Smooth muscle cell (in vitro differentiated cells): ENCODE results near the gene SOX6. TPM values are rescaled to one million over a fixed set of nuclear protein-coding genes. Genes with fewer than 3 reads are reported as not detected.
"Not testable (repeated sequence)": the region's sequence is repeated elsewhere in the genome, so short reads cannot be mapped to it uniquely, and the experiment has no call there.

ENCODE experiments used
- DNase-seq: peaks from one replicate; lab custom pipeline; 2025; ENCODE audit not compliant: unreplicated experiment; lab: John Stamatoyannopoulos, UW
- H2AFZ ChIP-seq: fragments of 200-600 bp; sonication (generic); 2 replicates; pipeline ENCODE4 v1.6.0; 2016; ENCODE audit warnings: antibody characterized with exemption, low read depth, mild to moderate bottlenecking
- H3F3A ChIP-seq: fragments of 200-600 bp; sonication (generic); 2 replicates; pipeline ENCODE4 v1.6.0; 2017; ENCODE audit warnings: antibody characterized with exemption, low read depth
- H3K27ac ChIP-seq: fragments of 200-600 bp; sonication (generic); 2 replicates; pipeline ENCODE4 v1.5.1; 2016; ENCODE audit warnings: low read depth, mild to moderate bottlenecking
- H3K27me3 ChIP-seq: fragments of 200-600 bp; sonication (generic); 2 replicates; pipeline ENCODE4 v1.6.1; 2016; ENCODE audit warnings: low read depth, mild to moderate bottlenecking
- H3K36me3 ChIP-seq: fragments of 200-600 bp; sonication (generic); 2 replicates; pipeline ENCODE4 v1.5.1; 2016; ENCODE audit warnings: low read depth
- H3K4me1 ChIP-seq: fragments of 200-600 bp; sonication (generic); 2 replicates; pipeline ENCODE4 v1.5.1; 2016; ENCODE audit warnings: low read depth
- H3K4me2 ChIP-seq: fragments of 200-600 bp; sonication (generic); 2 replicates; pipeline ENCODE4 v1.6.0; 2016; ENCODE audit warnings: mild to moderate bottlenecking
- H3K4me3 ChIP-seq: fragments of 200-600 bp; sonication (generic); 2 replicates; pipeline ENCODE4 v1.5.1; 2016; ENCODE audit warnings: mild to moderate bottlenecking
- H3K79me2 ChIP-seq: fragments of 200-600 bp; sonication (generic); 2 replicates; pipeline ENCODE4 v1.6.0; 2016; ENCODE audit warnings: low read depth, mild to moderate bottlenecking
- H3K9ac ChIP-seq: fragments of 200-600 bp; sonication (generic); 2 replicates; pipeline ENCODE4 v1.6.0; 2016; ENCODE audit warnings: low read depth
- H3K9me3 ChIP-seq: fragments of 200-600 bp; sonication (generic); replicated peaks from 2 replicates; pipeline ENCODE4 v1.5.1; 2016; ENCODE audit warnings: low read depth
- H4K20me1 ChIP-seq: fragments of 200-600 bp; sonication (generic); 2 replicates; pipeline ENCODE4 v1.6.0; 2016; ENCODE audit warnings: low read depth
- WGBS: methylation state at CpG from one replicate; pipeline ENCODE4 v1.1.7; 2016; ENCODE audit warnings: low lambda C conversion rate; 5-methylcytosine and 5-hydroxymethylcytosine counted together
- polyA plus RNA-seq: library from polyadenylated mRNA; unstranded; fragments of >200 nt; fragmentation: Nextera tagmentation; extraction: Ambion mirVana; gene quantifications from 2 replicates; pipeline ENCODE4 v1.2.1, GENCODE V29; 2016
- total RNA-seq: library from RNA; depleted of rRNA; stranded (reverse); fragments of >200 nt; gene quantifications from 2 replicates; pipeline ENCODE4 v1.2.3, GENCODE V29; 2014
- TF ChIP-seq, protein P1 (sequence below): fragments of 200-600 bp; sonication (generic); IDR thresholded peaks from 2 replicates; pipeline ENCODE4 v1.5.1; 2017; ENCODE audit warnings: borderline replicate concordance, mild to moderate bottlenecking, antibody characterized with exemption; ENCODE audit not compliant: insufficient read depth, poor library complexity, severe bottlenecking

Gene SOX6
- total and polyA plus RNA-seq, 2 experiments from 2014 or later: 11.2 to 27.6 TPM

DNA sequence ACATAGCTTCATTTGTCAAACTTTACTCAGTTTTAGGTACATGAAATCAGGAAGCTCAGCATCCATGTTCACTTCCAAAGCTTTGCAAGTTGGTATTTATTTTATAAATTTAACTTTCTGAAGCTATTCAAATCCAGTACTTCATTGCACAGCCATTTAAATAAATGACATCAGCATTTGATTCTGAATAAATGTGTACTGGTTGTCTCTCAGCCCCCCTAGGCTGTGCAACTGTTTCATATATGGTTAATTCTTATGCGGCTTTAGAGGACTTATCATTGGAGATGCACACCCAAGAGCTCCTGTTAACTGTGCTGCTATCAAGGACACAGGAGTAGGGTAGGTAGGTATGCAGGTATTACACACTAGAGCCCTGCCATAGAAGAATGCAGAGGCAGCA, 325.1 kb downstream of the SOX6 start:
- H3K27ac ChIP-seq: no peak overlapping the region
- TF ChIP-seq, protein P1, sequence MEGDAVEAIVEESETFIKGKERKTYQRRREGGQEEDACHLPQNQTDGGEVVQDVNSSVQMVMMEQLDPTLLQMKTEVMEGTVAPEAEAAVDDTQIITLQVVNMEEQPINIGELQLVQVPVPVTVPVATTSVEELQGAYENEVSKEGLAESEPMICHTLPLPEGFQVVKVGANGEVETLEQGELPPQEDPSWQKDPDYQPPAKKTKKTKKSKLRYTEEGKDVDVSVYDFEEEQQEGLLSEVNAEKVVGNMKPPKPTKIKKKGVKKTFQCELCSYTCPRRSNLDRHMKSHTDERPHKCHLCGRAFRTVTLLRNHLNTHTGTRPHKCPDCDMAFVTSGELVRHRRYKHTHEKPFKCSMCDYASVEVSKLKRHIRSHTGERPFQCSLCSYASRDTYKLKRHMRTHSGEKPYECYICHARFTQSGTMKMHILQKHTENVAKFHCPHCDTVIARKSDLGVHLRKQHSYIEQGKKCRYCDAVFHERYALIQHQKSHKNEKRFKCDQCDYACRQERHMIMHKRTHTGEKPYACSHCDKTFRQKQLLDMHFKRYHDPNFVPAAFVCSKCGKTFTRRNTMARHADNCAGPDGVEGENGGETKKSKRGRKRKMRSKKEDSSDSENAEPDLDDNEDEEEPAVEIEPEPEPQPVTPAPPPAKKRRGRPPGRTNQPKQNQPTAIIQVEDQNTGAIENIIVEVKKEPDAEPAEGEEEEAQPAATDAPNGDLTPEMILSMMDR: no peak
- no peaks in the 10 kb centered on the region for H3K9me3 ChIP-seq
- no peak overlapping the region for H2AFZ ChIP-seq
- H3F3A ChIP-seq: peaks cover 18% of the 10 kb centered on the region
- no peak overlapping the region for H3K9ac ChIP-seq
- no peak for DNase-seq
- no peaks in the 10 kb centered on the region for H3K27me3 ChIP-seq
- WGBS: 97% methylated on average over 1 of the region's 1 CpG
- H3K79me2 ChIP-seq: no peaks in the 10 kb centered on the region
- H4K20me1 ChIP-seq: no peaks in the 10 kb centered on the region
- H3K36me3 ChIP-seq: no peaks in the 10 kb centered on the region
- H3K4me2 ChIP-seq: no peak overlapping the region
- peaks cover 27% of the 10 kb centered on the region for H3K4me1 ChIP-seq
- H3K4me3 ChIP-seq: no peak overlapping the region

GRCh38 chr11:16030664-16031063, 325.7 kb downstream of the SOX6 start:
- no peaks in the 10 kb centered on the region for H4K20me1 ChIP-seq
- H3K36me3 ChIP-seq: no peaks in the 10 kb centered on the region
- H3K27me3 ChIP-seq: no peaks in the 10 kb centered on the region
- H3K4me2 ChIP-seq: no peak overlapping the region
- no peak overlapping the region for H3K27ac ChIP-seq
- peaks cover 32% of the 10 kb centered on the region for H3K4me1 ChIP-seq
- H3F3A ChIP-seq: peaks cover 18% of the 10 kb centered on the region
- no peak overlapping the region for H3K9ac ChIP-seq
- WGBS: 17% methylated on average over 1 of the region's 1 CpG
- no peak overlapping the region for H3K4me3 ChIP-seq
- H2AFZ ChIP-seq: no peak overlapping the region
- H3K79me2 ChIP-seq: no peaks in the 10 kb centered on the region
- DNase-seq: no peak
- TF ChIP-seq, protein P1: no peak
- H3K9me3 ChIP-seq: no peaks in the 10 kb centered on the region

DNA sequence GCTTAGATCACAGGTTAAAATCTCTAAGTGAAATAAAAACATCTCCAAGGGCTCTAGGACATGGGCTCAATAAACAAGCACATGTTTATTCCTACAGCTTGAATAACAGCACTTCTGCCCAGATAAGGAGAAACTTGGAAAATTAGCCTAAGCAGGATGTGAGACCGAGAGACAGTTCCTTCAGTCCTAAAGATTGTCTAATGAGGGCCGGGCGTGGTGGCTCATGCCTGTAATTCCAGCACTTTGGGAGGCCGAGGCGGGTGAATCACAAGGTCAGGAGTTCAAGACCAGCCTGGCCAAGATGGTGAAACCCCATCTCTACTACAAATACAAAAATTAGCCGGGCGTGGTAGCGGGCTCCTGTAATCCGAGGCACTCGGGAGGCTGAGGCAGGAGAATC, 327.2 kb downstream of the SOX6 start:
- Histone ChIP-seq H3F3A (peaks cover 18% of the 10 kb centered on the region), H3K4me1 (peaks cover 36% of the 10 kb centered on the region)
- not testable (repeated sequence) for H3K79me2 ChIP-seq, DNase-seq, H4K20me1 ChIP-seq, H3K9ac ChIP-seq, H2AFZ ChIP-seq, H3K4me2 ChIP-seq, H3K27me3 ChIP-seq, H3K27ac ChIP-seq, H3K36me3 ChIP-seq, H3K4me3 ChIP-seq, H3K9me3 ChIP-seq
- WGBS: 79% methylated on average over 10 of the region's 10 CpGs

DNA sequence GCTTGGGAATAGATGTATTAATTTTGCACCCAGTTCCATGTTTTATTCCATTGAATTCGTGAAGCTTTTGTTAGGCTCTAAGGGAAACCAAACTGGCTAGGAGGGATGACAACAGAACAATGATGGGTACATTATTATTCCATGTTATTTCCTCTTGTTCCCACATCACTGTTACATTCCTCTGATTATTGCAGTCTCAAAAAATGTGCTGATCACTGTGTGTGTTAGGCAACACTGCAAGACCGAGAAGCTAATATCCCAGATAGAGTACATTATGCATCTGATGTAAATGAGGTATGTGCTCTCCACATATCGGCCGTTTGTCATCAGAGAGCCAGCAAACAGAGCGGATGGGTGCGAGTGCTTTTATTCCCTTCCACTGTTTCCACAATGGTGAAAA, 327.9 kb downstream of the SOX6 start:
- H3K4me2 ChIP-seq: peak overlapping the region; percentile 33
- H3K36me3 ChIP-seq: no peaks in the 10 kb centered on the region
- H3K9me3 ChIP-seq: no peaks in the 10 kb centered on the region
- H3K4me1 ChIP-seq: peaks cover 36% of the 10 kb centered on the region
- 79% methylated on average over 6 of the region's 6 CpGs for WGBS
- no peak for DNase-seq
- no peaks in the 10 kb centered on the region for H4K20me1 ChIP-seq
- no peak overlapping the region for H2AFZ ChIP-seq
- H3K4me3 ChIP-seq: no peak overlapping the region
- no peaks in the 10 kb centered on the region for H3K79me2 ChIP-seq
- H3K27ac ChIP-seq: no peak overlapping the region
- peaks cover 18% of the 10 kb centered on the region for H3F3A ChIP-seq
- TF ChIP-seq, protein P1: no peak
- H3K9ac ChIP-seq: no peak overlapping the region
- H3K27me3 ChIP-seq: no peaks in the 10 kb centered on the region
